ENCODE data around the gene PBRM1. TPM values are rescaled to one million over a fixed set of nuclear protein-coding genes. Genes with fewer than 3 reads are reported as not detected.

Gene PBRM1
- total and polyA plus RNA-seq, 2 of the 8 experiments (the other 6 are each of a cell fraction or from before 2014, with no cell fraction given), result 19.3 to 65.8 TPM

DNA sequence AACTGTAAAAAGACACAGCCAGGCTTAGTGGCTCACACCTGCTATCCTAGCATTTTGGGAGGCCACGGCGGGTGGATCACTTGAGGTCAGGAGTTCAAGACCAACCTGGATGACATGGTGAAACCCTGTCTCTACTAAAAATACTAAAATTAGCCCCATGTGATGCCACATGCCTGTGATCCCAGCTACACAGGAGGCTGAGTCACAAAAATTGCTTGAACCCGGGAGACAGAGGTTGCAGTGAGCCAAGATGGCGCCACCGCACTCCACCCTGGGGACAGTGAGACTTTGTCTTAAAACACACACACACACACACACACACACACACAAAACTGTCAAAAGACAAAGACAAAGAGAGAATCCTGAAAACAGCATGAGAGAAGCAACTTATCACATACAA lies 38.2 kb upstream of the PBRM1 start:
- Histone ChIP-seq H3K27me3 (replicated peaks in 1 of 4; ENCODE audit: control insufficient read depth in 3 of 4, extremely low read depth in 1 of 4, insufficient read depth in 3 of 4, low read length in 3 of 4) (no peaks in the 10 kb centered on the region), H3K9me3 (ENCODE audit: insufficient read depth in 2 of 2, low read depth in 1 of 2, low read length in 1 of 2) (no peaks in the 10 kb centered on the region), H4K5ac (ENCODE audit: insufficient read length, low read depth, low read length) (no peak overlapping the region), H4K91ac (replicated peaks; ENCODE audit: insufficient read length, low read length) (no peak overlapping the region), H2BK12ac (ENCODE audit: low read depth, low read length) (no peak overlapping the region), H4K8ac (ENCODE audit: extremely low read depth, insufficient read depth, low read length) (no peak overlapping the region), H3K9ac (replicated peaks in 1 of 4; ENCODE audit: extremely low read depth in 1 of 4, low read depth in 3 of 4, low read length in 3 of 4) (no peak overlapping the region), H3K4ac (replicated peaks; ENCODE audit: insufficient read length, low read depth, low read length) (no peak overlapping the region), H3K18ac (ENCODE audit: extremely low read depth, low read length) (no peak overlapping the region), H2BK15ac (ENCODE audit: low read length) (no peak overlapping the region), H3K23me2 (ENCODE audit: low read depth, low read length) (no peaks in the 10 kb centered on the region), H2AK5ac (ENCODE audit: low read depth, low read length) (no peak overlapping the region), H3K14ac (ENCODE audit: insufficient read length) (no peak overlapping the region), H2BK5ac (ENCODE audit: low read depth, low read length) (no peak overlapping the region), H3K4me1 (replicated peaks in 1 of 4; ENCODE audit: control insufficient read depth in 3 of 4, insufficient read depth in 4 of 4, low read length in 3 of 4) (no peaks in the 10 kb centered on the region), H3K4me2 (ENCODE audit: insufficient read depth in 1 of 2, low read depth in 2 of 2, low read length in 2 of 2) (no peak overlapping the region), H3K4me3 (ENCODE audit: extremely low read depth in 1 of 4, insufficient read depth in 2 of 4, low read depth in 3 of 4, low read length in 4 of 4) (no peak overlapping the region), H3K36me3 (ENCODE audit: control insufficient read depth in 2 of 4, insufficient read depth in 4 of 4, low read length in 3 of 4) (peaks cover 0 to 1% (median 0%) of the 10 kb centered on the region in 4 experiments; a peak in 2 of 8 replicates), H3K79me1 (ENCODE audit: low read depth, low read length) (no peaks in the 10 kb centered on the region), H2BK20ac (ENCODE audit: low read length) (no peak overlapping the region), H3K23ac (ENCODE audit: insufficient read length) (no peak overlapping the region), H4K20me1 (replicated peaks in 1 of 2; ENCODE audit: control insufficient read depth in 1 of 2, insufficient read depth in 2 of 2, low read length in 2 of 2) (no peaks in the 10 kb centered on the region), H3K27ac (ENCODE audit: low read depth, low read length) (no peak overlapping the region), H3K79me2 (ENCODE audit: control insufficient read depth in 1 of 2, insufficient read depth in 2 of 2, low read length in 2 of 2) (no peaks in the 10 kb centered on the region), H2AFZ (ENCODE audit: low read length) (no peak overlapping the region), H2BK120ac (replicated peaks; ENCODE audit: low read depth, low read length) (no peak overlapping the region), H3K56ac (replicated peaks; ENCODE audit: insufficient read length, low read depth, low read length) (no peak overlapping the region)
- FAIRE-seq (no peak), DNase-seq (ENCODE audit: low read depth in 1 of 2, low spot score in 2 of 2) (no peak)
- WGBS, 2 experiments (ENCODE audit: extremely low coverage in 1 of 2, insufficient coverage in 1 of 2, insufficient read length in 1 of 2, insufficient replicate concordance in 2 of 2, low coverage in 1 of 2, low lambda C conversion rate in 2 of 2, missing lambda C conversion rate in 1 of 2), result 91% methylated on average over 5 of the region's 5 CpGs; no CpG with 5 or more reads in 1 of the 2 experiments
- CTCF ChIA-PET (ENCODE audit: partially characterized antibody), result interaction anchor here (1.1 to 3.0 kb wide), 2 partner anchors 9 to 46 kb away, joined by 3 to 9 read pairs; no protein-coding TSS in a partner anchor
- POLR2A ChIA-PET (ENCODE audit: partially characterized antibody), result no interaction called here
- TF ChIP-seq TCF12 (IDR thresholded peaks at IDR 0.05; ENCODE audit: low read depth, low read length), result no peak
- TF ChIP-seq KDM4A (IDR thresholded peaks at IDR 0.05; ENCODE audit: low read depth, low read length, severe bottlenecking), result no peak
- no peak for TF ChIP-seq RAD21 (IDR thresholded peaks at IDR 0.05 in 1 of 2, conservative IDR thresholded peaks at IDR 0.05 in 1 of 2; ENCODE audit: low read depth in 2 of 2, low read length in 2 of 2)
- TF ChIP-seq POLR2AphosphoS5 (IDR thresholded peaks at IDR 0.05; ENCODE audit: low read depth, low read length), result no peak

Measured in H1 (cell line).